Choroid plexus epithelial cell (primary cell): ENCODE results near the gene CLDN22.

Experiments used
- DNase-seq: peaks from one replicate; pipeline ENCODE4 v3.0.0-alpha.2; 2010; ENCODE audit warnings: low read depth
- H3K4me3 ChIP-seq: 2 replicates; pipeline ENCODE4 v1.5.1; 2011; ENCODE audit warnings: low read depth, mild to moderate bottlenecking, control low read depth, low read length, moderate library complexity
- CTCF ChIP-seq: conservative IDR thresholded peaks from 2 replicates; pipeline ENCODE4 v1.5.1; 2011; ENCODE audit warnings: low read depth, mild to moderate bottlenecking, control low read depth, inconsistent platforms, low read length, moderate library complexity

Gene CLDN22

DNA sequence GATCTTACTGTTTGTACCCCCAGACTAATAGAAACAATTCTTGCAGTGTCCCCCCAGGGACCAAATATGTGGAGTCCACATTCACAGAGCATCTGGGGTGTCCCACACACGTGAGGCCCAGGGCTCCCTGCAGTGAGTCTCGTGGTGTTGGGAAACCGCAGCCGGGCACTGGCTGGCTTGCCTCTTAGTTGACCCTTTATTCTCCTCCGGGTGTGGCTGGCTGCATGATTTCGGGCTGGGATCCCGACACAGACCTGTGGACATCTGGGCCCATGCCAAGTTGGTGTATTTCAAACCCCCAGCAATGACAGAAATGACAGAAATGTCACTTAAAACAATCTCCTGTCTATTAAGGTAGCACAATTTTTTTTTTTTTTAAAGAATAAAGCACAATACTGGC is 17.8 kb upstream of the CLDN22 start:
- DNase-seq: peak; percentile 66
- H3K4me3 ChIP-seq: no peak overlapping the region
- no peak for TF ChIP-seq CTCF

GRCh38 chr4:183337349-183337748 is 17.3 kb upstream of the CLDN22 start:
- H3K4me3 ChIP-seq: no peak overlapping the region
- TF ChIP-seq CTCF: no peak
- DNase-seq: peak; percentile 79

DNA sequence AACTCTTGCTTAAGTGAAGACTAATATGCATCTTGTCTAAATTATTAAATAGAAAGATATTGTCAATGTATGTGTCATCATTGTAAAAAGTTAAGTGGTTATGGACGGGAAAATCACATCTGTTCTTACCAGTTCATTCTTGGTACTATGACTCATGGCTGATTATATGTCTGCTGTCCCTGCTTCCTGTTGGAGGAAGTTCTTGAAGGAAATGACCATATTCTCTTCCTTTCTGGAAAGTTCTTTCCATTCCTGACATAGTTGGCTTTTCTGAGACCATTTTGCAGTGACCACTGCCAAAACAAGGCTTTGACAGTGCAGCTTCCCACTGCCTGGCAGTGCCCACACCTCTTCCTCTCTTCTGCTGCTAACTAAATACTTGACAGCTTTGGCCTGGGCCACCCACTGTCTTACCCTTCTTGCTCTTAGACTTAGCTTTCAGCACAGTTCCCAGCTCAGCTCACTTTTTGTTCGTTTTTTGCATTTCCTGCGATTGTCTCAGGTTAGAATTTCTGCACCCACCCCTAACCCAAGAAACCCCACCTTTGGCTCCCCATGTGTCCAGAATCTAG is 15.4 kb upstream of the CLDN22 start:
- no peak for TF ChIP-seq CTCF
- no peak overlapping the region for H3K4me3 ChIP-seq
- peak; percentile 92 for DNase-seq

GRCh38 chr4:183333983-183334382 is 13.9 kb upstream of the CLDN22 start:
- DNase-seq: no peak
- no peak for TF ChIP-seq CTCF
- H3K4me3 ChIP-seq: no peak overlapping the region

- DNase-seq: no peak
- no peak overlapping the region for H3K4me3 ChIP-seq
- no peak for TF ChIP-seq CTCF
Observed at GRCh38 chr4:183333202-183333601, 13.1 kb upstream of the CLDN22 start.

GRCh38 chr4:183332447-183332846 is 12.4 kb upstream of the CLDN22 start:
- DNase-seq: no peak
- no peak overlapping the region for H3K4me3 ChIP-seq
- no peak for TF ChIP-seq CTCF

DNA sequence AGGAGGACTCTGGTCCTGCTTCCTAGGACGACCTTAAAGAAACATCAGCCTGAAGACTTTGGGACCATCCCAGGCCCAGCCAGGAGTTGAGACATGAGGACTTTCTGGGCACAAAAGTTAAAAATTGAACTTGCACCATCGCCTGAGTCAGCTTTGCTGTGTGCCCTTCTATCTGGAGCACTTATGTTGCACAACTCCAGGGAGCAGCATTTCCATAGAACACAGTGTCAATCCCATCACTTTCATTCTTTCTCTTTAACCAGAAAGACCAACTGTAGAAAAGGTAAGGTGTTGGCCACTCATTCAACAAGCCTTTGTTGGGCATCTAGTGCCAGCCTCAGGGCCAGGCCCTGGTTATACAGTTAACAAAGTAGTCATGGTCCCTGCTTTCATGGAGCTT is 10.8 kb upstream of the CLDN22 start:
- no peak overlapping the region for H3K4me3 ChIP-seq
- TF ChIP-seq CTCF: no peak
- no peak for DNase-seq
